HUES64 (cell line): ENCODE results near the gene SNX24.
A peak's percentile ranks its signal among the peaks of the same experiment; 100 is the strongest.
"Not testable (repeated sequence)": the region's sequence is repeated elsewhere in the genome, so short reads cannot be mapped to it uniquely, and the experiment has no call there.

Experiments
- H3K27ac ChIP-seq: 2 replicates; pipeline ENCODE4 v1.7.0; 2013; ENCODE audit warnings: low read depth, low read length, inconsistent platforms
- H3K27me3 ChIP-seq: 2 replicates; pipeline ENCODE4 v1.6.1; 2013; ENCODE audit warnings: mild to moderate bottlenecking, low read length; ENCODE audit not compliant: insufficient read depth
- H3K36me3 ChIP-seq: 2 replicates; pipeline ENCODE4 v1.6.1; 2013; ENCODE audit warnings: mild to moderate bottlenecking, low read length; ENCODE audit not compliant: insufficient read depth
- H3K4me1 ChIP-seq: 2 replicates; pipeline ENCODE4 v1.6.1; 2013; ENCODE audit warnings: mild to moderate bottlenecking, low read length, moderate library complexity; ENCODE audit not compliant: insufficient read depth
- H3K4me3 ChIP-seq: 2 replicates; pipeline ENCODE4 v1.5.1; 2013; ENCODE audit warnings: mild to moderate bottlenecking, low read length, moderate library complexity
- H3K9ac ChIP-seq: 2 replicates; pipeline ENCODE4 v1.6.1; 2013; ENCODE audit warnings: mild to moderate bottlenecking, low read depth, low read length
- H3K9me3 ChIP-seq: 2 replicates; pipeline ENCODE4 v1.6.1; 2013; ENCODE audit warnings: low read depth, low read length; ENCODE audit not compliant: insufficient read depth
- WGBS: fragments of 150-250, 120-280 bp; methylation state at CpG from one replicate; pipeline ENCODE4 v1.1.7; 2013; ENCODE audit warnings: missing lambda C conversion rate; 5-methylcytosine and 5-hydroxymethylcytosine counted together

SNX24 gene

DNA sequence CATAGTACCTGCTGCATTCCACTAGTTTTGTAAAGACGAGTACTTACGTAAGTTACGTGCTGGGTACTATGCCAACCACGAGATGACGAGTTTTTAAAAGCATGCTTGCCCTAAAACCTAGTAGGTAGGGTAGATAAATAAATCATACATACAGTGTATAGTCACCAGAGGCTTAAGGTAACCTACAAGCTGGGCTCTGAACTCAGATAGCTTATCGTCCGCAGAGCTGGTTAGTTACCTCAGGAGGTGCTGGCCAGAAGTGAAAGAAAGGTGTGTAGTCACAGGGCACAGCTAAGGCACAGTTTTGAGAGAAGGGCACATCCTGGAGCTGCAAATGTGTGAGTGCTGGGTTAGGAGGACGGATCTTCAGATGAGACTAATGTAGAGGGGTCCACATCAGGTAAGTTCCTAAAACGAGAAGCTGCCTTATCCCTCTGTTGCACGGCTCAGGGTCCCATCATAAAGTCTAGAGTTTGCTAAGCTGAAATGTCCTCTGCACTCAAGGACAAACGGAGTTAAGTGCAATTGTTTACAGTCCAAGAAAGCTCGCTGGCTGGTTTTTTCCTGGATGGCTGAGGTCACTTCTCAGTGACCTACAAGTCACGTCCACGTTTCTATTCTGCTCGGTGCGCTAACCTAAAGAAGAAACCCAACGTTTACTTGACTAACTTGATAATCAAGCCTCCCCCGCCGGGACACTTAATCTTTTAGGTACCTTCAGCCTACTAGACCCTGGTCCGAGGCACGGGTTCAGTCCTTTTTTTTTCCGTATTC lies 1.1 kb upstream of the SNX24 start:
- Histone ChIP-seq H3K9ac (peak overlapping the region; percentile 87), H3K4me1 (peaks cover 18% of the 10 kb centered on the region), H3K27ac (no peak overlapping the region), H3K27me3 (peaks cover 16% of the 10 kb centered on the region), H3K36me3 (no peaks in the 10 kb centered on the region), H3K9me3 (no peaks in the 10 kb centered on the region), H3K4me3 (peak overlapping the region; percentile 90)
- 68% methylated on average over 22 of the region's 22 CpGs for WGBS

DNA sequence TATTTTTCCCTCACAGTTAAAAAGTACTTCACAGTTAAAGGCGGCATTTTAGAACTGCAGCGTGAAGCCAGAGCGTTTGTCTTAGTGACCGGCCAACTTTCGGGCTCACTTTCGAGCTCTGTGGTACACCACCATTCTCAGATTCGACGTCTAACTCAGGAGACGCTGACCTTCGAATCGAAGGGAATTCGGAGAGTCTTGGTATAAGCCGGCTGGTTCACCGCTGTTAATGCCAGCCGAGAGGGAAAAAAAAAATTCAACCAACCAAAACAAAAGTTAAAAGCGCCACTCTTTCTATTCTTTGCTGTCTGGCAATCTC lies 544 bp upstream of the SNX24 start:
- Histone ChIP-seq H3K4me1 (peaks cover 18% of the 10 kb centered on the region), H3K36me3 (no peaks in the 10 kb centered on the region), H3K27ac (no peak overlapping the region), H3K9me3 (no peaks in the 10 kb centered on the region), H3K4me3 (peak overlapping the region; percentile 90), H3K9ac (peak overlapping the region; percentile 87), H3K27me3 (peaks cover 16% of the 10 kb centered on the region)
- WGBS, result 8% methylated on average over 16 of the region's 16 CpGs

DNA sequence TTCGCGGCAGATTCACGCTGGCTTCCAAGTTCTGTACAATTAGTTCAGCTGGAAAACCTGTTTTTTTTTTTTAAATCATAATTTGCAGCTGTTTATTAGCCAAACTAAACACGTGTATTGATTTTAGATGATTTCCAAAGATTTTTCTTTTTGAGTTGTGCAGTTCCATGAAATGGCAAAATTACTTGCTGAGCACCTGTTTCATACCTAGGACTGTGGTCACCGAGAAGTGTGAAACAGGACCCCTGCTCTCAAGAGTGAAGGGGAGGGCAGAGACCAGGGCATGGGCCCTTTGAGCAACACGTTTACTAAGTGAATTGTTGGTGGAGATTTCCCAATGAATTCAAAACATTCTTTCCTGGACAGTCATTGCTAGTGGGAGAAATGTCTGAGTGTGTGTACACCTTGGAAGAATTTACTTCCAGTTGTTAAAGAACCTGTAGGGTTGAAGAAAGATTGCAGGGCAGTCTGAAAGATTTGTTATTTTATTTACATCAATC lies 688 bp downstream of the SNX24 start:
- H3K36me3 ChIP-seq, result no peaks in the 10 kb centered on the region
- H3K4me1 ChIP-seq, result peaks cover 18% of the 10 kb centered on the region
- no peak overlapping the region for H3K27ac ChIP-seq
- 5% methylated on average over 6 of the region's 6 CpGs for WGBS
- H3K9ac ChIP-seq, result peak overlapping the region; percentile 87
- H3K4me3 ChIP-seq, result peak overlapping the region; percentile 90
- H3K27me3 ChIP-seq, result peaks cover 16% of the 10 kb centered on the region
- H3K9me3 ChIP-seq, result no peaks in the 10 kb centered on the region

DNA sequence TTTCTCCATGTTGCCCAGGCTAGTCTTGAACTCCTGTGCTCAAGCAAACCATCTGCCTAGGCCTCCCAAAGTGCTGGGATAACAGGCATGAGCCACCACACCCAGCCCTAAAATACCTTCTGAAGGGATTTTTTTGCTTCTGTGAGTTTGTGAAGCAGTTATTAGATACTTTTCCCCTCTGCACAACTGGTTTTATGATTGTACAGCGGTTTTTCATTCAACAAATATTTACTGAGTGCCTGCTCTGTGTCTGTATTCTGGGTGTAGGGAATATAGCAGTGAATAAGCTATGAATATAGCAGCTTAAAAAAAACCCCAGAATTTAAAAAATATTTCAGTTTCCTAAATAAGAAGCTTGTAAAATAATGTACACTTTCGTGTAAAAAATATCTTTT lies 2.3 kb downstream of the SNX24 start:
- no peaks in the 10 kb centered on the region for H3K36me3 ChIP-seq
- H3K4me3 ChIP-seq, result no peak overlapping the region
- no peak overlapping the region for H3K9ac ChIP-seq
- WGBS, result 100% methylated on average over 1 of the region's 2 CpGs
- H3K9me3 ChIP-seq, result no peaks in the 10 kb centered on the region
- H3K27ac ChIP-seq, result no peak overlapping the region
- H3K4me1 ChIP-seq, result peaks cover 18% of the 10 kb centered on the region
- H3K27me3 ChIP-seq, result peaks cover 16% of the 10 kb centered on the region

DNA sequence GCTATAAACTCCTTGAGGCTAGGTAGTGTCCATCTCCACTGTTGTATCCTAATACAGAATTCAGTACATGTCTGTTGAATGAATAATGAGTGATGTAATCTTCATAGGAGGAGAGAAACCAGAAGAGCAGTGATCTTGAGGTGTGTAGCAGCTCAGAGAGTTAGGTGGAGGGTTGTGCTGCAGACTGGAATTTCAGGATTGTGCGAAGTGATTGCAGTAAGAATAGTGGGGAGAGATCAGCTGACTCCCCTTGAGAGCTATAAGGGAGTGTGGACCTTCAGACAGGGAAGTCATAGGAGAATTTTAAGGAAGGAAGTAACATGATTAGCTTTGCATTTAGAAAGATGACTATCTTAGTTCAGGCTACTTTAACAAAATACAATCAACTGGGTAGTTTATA lies 4.4 kb downstream of the SNX24 start:
- H3K27me3 ChIP-seq, result peaks cover under 1% of the 10 kb centered on the region; the same call in 1 of the 2 replicates
- H3K9me3 ChIP-seq, result no peaks in the 10 kb centered on the region
- no peak overlapping the region for H3K4me3 ChIP-seq
- H3K36me3 ChIP-seq, result no peaks in the 10 kb centered on the region
- H3K4me1 ChIP-seq, result peaks cover 13% of the 10 kb centered on the region
- no peak overlapping the region for H3K27ac ChIP-seq
- 86% methylated on average over 1 of the region's 1 CpG for WGBS
- no peak overlapping the region for H3K9ac ChIP-seq

DNA sequence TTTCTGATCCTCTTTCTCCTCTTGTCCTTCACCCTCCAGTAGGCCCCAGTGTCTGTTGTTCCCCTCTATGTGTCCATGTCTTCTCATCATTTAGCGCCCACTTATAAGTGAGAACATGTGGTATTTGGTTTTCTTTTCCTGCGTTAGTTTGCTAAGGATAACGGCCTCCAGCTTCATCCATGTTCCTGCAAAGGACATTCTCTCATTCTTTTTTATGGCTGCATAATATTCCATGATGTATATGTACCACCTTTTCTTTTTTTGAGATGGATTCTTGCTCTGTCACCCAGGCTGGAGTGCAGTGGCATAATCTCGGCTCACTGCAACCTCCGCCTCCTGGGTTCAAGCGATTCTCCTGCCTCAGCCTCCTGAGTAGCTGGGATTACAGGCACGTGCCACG lies 12.1 kb downstream of the SNX24 start:
- not testable (repeated sequence) for H3K36me3 ChIP-seq, H3K9me3 ChIP-seq, H3K27me3 ChIP-seq, H3K27ac ChIP-seq, H3K9ac ChIP-seq, H3K4me3 ChIP-seq
- WGBS, result over 99% methylated on average over 8 of the region's 8 CpGs
- peaks cover 10% of the 10 kb centered on the region for H3K4me1 ChIP-seq

DNA sequence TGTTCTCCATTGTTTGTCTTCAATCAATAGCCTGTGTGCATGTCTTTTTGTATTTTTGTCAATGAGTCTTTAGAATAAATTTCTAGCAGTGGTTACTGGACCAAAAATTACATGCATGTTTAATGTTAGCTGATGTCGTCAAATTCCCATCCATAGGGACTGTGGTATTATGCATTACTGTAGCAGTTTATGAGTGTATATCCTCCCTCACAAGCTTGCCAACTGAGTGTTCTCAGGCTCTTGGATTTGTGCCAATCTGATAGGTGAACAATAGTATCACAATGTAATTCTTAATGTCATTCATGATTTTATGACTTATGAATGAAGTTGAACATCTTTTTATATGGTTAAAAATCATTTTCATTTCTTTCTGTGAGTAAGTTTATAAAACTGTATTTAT lies 13.0 kb downstream of the SNX24 start:
- Histone ChIP-seq H3K9me3 (no peaks in the 10 kb centered on the region), H3K27ac (no peak overlapping the region), H3K9ac (no peak overlapping the region), H3K36me3 (no peaks in the 10 kb centered on the region), H3K4me3 (no peak overlapping the region), H3K27me3 (no peaks in the 10 kb centered on the region), H3K4me1 (peaks cover 10% of the 10 kb centered on the region)
- WGBS, result 93% methylated on average over 1 of the region's 1 CpG

DNA sequence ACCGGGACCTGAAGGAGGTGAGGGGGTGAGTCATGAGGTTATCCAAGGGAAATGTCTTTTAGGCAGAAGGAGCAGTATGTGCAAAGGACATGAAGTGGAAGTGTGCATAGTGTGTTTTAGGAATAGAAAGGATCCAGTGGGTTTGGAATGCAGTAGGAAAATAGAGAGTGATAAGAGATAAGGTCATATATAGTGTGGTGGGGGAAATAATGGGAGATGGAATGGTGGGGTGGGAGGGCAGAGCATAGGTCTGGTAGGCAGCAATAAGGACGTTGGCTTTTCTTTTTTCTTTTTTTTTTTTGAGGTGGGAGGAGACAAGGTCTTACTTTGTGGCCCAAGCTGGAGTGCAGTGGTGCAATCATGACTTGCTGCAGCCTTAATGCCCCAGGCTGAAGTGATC lies 17.8 kb downstream of the SNX24 start:
- Histone ChIP-seq H3K9me3 (no peaks in the 10 kb centered on the region), H3K27me3 (no peaks in the 10 kb centered on the region), H3K4me1 (peaks cover 10% of the 10 kb centered on the region), H3K4me3 (no peak overlapping the region), H3K9ac (no peak overlapping the region), H3K27ac (no peak overlapping the region), H3K36me3 (no peaks in the 10 kb centered on the region)
- WGBS, result 81% methylated on average over 2 of the region's 2 CpGs

DNA sequence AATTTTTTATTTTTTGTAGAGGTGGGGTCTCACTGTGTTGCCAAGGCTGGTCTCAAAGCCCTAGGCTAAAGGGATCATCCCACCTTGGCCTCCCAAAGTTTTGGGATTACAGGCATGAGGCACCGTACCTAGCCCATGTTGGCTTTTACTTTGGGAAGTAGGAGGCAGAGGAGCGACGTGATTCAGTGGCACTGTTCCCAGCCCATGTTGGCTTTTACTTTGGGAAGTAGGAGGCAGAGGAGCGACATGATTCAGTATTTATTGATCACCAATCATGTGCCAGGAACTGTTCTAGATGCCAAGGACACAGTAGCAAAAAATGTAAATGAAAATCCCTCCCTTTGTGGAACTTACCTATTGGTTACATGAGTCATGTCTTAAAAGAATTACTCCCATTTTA lies 18.3 kb downstream of the SNX24 start:
- H3K27me3 ChIP-seq, result no peaks in the 10 kb centered on the region
- peaks cover 10% of the 10 kb centered on the region for H3K4me1 ChIP-seq
- no peak overlapping the region for H3K27ac ChIP-seq
- WGBS, result 94% methylated on average over 4 of the region's 4 CpGs
- H3K36me3 ChIP-seq, result no peaks in the 10 kb centered on the region
- H3K9me3 ChIP-seq, result no peaks in the 10 kb centered on the region
- H3K4me3 ChIP-seq, result no peak overlapping the region
- H3K9ac ChIP-seq, result no peak overlapping the region

DNA sequence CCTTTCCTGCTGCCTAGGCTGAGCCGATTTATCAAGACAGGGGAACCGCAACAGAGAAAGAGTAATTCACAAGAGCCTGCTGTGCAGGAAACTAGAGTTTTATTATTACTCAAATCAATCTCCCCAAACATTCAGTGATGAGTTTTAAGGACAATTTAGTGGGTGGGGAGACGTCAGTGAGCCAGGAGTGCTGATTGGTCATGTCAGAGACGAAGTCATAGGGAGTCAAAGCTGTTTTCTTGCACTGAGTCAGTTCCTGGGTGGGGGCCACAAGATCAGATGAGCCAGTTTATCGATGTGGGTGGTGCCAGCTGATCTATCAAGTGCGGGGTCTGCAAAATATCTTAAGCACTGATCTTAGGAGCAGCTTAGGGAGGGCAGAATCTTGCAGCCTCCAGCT lies 19.0 kb downstream of the SNX24 start:
- 86% methylated on average over 6 of the region's 6 CpGs for WGBS
- Histone ChIP-seq H3K36me3 (no peaks in the 10 kb centered on the region), H3K4me1 (peaks cover 14% of the 10 kb centered on the region)

DNA sequence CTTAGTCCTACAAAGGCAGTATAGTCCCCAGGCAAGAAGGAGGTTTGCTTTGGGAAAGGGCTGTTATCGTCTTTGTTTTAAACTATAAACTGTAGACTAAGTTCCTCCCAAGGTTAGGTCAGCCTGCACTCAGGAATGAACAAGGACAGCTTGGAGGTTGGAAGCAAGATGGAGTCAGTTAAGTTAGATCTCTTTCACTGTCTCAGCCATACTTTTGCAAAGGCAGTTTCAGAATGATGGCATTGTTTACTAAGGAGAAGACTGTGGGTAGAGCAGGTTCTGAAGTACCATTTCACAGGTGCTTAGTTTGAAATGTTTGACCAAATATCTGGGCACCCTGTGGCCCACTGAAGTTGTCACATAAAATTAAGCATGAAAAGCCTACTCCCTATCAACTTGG lies 19.4 kb downstream of the SNX24 start:
- H3K9me3 ChIP-seq, result no peaks in the 10 kb centered on the region
- H3K36me3 ChIP-seq, result no peaks in the 10 kb centered on the region
- no peak overlapping the region for H3K9ac ChIP-seq
- WGBS, result 91% methylated on average over 1 of the region's 1 CpG
- H3K27ac ChIP-seq, result no peak overlapping the region
- no peaks in the 10 kb centered on the region for H3K27me3 ChIP-seq
- H3K4me1 ChIP-seq, result peaks cover 14% of the 10 kb centered on the region
- H3K4me3 ChIP-seq, result no peak overlapping the region

More for the DNA sequence above, 19.0 kb downstream of the SNX24 start:
- H3K9ac ChIP-seq, result no peak overlapping the region
- no peaks in the 10 kb centered on the region for H3K9me3 ChIP-seq
- H3K27me3 ChIP-seq, result no peaks in the 10 kb centered on the region
- H3K27ac ChIP-seq, result no peak overlapping the region
- no peak overlapping the region for H3K4me3 ChIP-seq
